Trophoblast cell (in vitro differentiated cells and primary cell): ENCODE results near the gene FRMPD4.

Source experiments
- DNase-seq, 2 donors: peaks; one replicate each; pipeline ENCODE4 v3.0.0-alpha.2; 2016
- H2AFZ ChIP-seq: 2 replicates; pipeline ENCODE4 v1.6.1; 2013; ENCODE audit warnings: low read length, moderate library complexity, mild to moderate bottlenecking; ENCODE audit not compliant: insufficient read depth, poor library complexity
- H2AK5ac ChIP-seq: 2 replicates; pipeline ENCODE4 v1.6.1; 2013; ENCODE audit warnings: mild to moderate bottlenecking, low read length
- H2BK120ac ChIP-seq: 2 replicates; pipeline ENCODE4 v1.6.1; 2013; ENCODE audit warnings: low read length, mild to moderate bottlenecking, moderate library complexity; ENCODE audit not compliant: insufficient read depth, poor library complexity
- H2BK12ac ChIP-seq: 2 replicates; pipeline ENCODE4 v1.6.1; 2013; ENCODE audit warnings: mild to moderate bottlenecking, low read length, moderate library complexity
- H2BK5ac ChIP-seq: 2 replicates; pipeline ENCODE4 v1.6.1; 2013; ENCODE audit warnings: low read length, low read depth, moderate library complexity, mild to moderate bottlenecking; ENCODE audit not compliant: poor library complexity
- H3K14ac ChIP-seq: 2 replicates; pipeline ENCODE4 v1.6.1; 2013; ENCODE audit warnings: mild to moderate bottlenecking, low read length
- H3K18ac ChIP-seq: 2 replicates; pipeline ENCODE4 v1.6.1; 2013; ENCODE audit warnings: mild to moderate bottlenecking, low read length
- H3K23ac ChIP-seq: 2 replicates; pipeline ENCODE4 v1.6.1; 2013; ENCODE audit warnings: low read length
- H3K27ac ChIP-seq: 2 replicates; pipeline ENCODE4 v1.5.1; 2013; ENCODE audit warnings: low read depth, mild to moderate bottlenecking, inconsistent platforms, low read length, moderate library complexity
- H3K27me3 ChIP-seq: 2 replicates; pipeline ENCODE4 v1.6.1; 2013; ENCODE audit warnings: inconsistent platforms, mild to moderate bottlenecking, low read length, moderate library complexity; ENCODE audit not compliant: insufficient read depth
- H3K36me3 ChIP-seq, 2 experiments: 1 replicate in 1 of 2; 2 replicates in 1 of 2; pipeline ENCODE4 v1.6.1; 2013; ENCODE audit warnings: low read length in 2 of 2, mild to moderate bottlenecking in 2 of 2, moderate library complexity in 1 of 2; ENCODE audit not compliant: insufficient read depth in 2 of 2, control insufficient read depth in 1 of 2
- H3K4ac ChIP-seq: 2 replicates; pipeline ENCODE4 v1.6.1; 2013; ENCODE audit warnings: low read depth, mild to moderate bottlenecking, low read length, moderate library complexity
- H3K4me1 ChIP-seq, 2 experiments: 1 replicate in 1 of 2; 2 replicates in 1 of 2; pipeline ENCODE4 v1.6.1; 2013; ENCODE audit warnings: low read length in 2 of 2, mild to moderate bottlenecking in 2 of 2, moderate library complexity in 1 of 2; ENCODE audit not compliant: insufficient read depth in 2 of 2, control insufficient read depth in 1 of 2
- H3K4me2 ChIP-seq: 2 replicates; pipeline ENCODE4 v1.6.1; 2013; ENCODE audit warnings: inconsistent platforms, mild to moderate bottlenecking, low read length, moderate library complexity
- H3K4me3 ChIP-seq: 2 replicates; pipeline ENCODE4 v1.5.1; 2013; ENCODE audit warnings: mild to moderate bottlenecking, low read depth, low read length, inconsistent platforms
- H3K79me1 ChIP-seq: one replicate; pipeline ENCODE4 v1.6.1; 2013; ENCODE audit warnings: low read length
- H3K79me2 ChIP-seq: 2 replicates; pipeline ENCODE4 v1.6.1; 2013; ENCODE audit warnings: low read length, mild to moderate bottlenecking; ENCODE audit not compliant: control insufficient read depth, insufficient read depth, poor library complexity
- H3K9ac ChIP-seq: 2 replicates; pipeline ENCODE4 v1.6.1; 2013; ENCODE audit warnings: mild to moderate bottlenecking, low read length
- H3K9me3 ChIP-seq: 2 replicates; pipeline ENCODE4 v1.6.1; 2013; ENCODE audit warnings: low read depth, mild to moderate bottlenecking, control low read depth, inconsistent platforms, low read length; ENCODE audit not compliant: insufficient read depth
- H4K12ac ChIP-seq: 2 replicates; pipeline ENCODE4 v1.6.1; 2013; ENCODE audit warnings: low read depth, mild to moderate bottlenecking, low read length, moderate library complexity
- H4K8ac ChIP-seq: 2 replicates; pipeline ENCODE4 v1.6.1; 2013; ENCODE audit warnings: low read depth, mild to moderate bottlenecking, low read length, moderate library complexity
- H4K91ac ChIP-seq: one replicate; pipeline ENCODE4 v1.6.1; 2013; ENCODE audit warnings: low read depth, mild to moderate bottlenecking, low read length, moderate library complexity
- WGBS: extraction: QIAGEN DNeasy Blood & Tissue Kit; methylation state at CpG from one replicate; pipeline ENCODE4 v1.1.7; 2013; ENCODE audit warnings: missing lambda C conversion rate; ENCODE audit not compliant: insufficient read length, insufficient coverage; ENCODE audit errors: extremely low coverage; 5-methylcytosine and 5-hydroxymethylcytosine counted together

Gene FRMPD4

DNA sequence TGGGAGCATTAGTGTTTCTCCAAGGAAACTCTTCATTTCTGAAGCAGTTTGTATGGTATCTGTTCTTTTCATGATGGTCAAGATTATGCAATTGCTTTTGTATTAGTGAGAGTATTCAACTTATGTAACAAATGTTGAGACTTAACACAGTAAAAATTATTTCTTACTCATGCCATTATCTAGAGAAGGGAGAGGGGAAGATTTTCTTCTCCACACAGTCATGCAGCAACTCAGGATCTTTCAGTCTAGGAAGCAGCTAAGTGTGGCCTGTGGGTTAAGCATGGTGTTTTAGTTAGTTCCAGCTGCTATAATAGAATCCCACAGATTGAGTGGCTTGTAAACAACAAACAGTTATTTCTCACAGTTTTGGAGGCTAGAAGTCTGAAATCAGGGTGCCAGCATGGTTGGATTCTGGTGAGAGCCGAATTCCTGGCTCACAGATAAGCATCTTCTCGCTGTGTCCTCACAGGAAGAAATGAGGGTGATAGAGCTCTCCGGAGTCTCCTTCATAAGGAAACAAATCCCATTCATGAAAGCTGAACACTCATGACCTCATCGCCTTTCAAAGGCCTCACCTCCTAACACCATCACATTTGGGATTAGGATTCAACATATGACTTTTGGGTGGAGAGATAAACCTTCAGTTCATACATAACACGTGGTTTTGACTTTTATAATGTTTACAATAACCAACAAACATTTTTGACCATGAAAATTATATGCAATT is 101.2 kb downstream of the FRMPD4 start:
- H3K79me1 ChIP-seq, result no peaks in the 10 kb centered on the region
- H3K9me3 ChIP-seq, result no peaks in the 10 kb centered on the region
- no peaks in the 10 kb centered on the region for H3K36me3 ChIP-seq
- no peaks in the 10 kb centered on the region for H3K4me1 ChIP-seq
- H2BK5ac ChIP-seq, result no peak overlapping the region
- no peak overlapping the region for H3K14ac ChIP-seq
- H3K9ac ChIP-seq, result no peak overlapping the region
- no CpG with 5 or more reads among the region's 5 CpGs for WGBS
- H4K12ac ChIP-seq, result no peak overlapping the region
- H2BK12ac ChIP-seq, result no peak overlapping the region
- no peak overlapping the region for H4K91ac ChIP-seq
- no peak overlapping the region for H3K27ac ChIP-seq
- H3K27me3 ChIP-seq, result no peaks in the 10 kb centered on the region
- peak; percentile 33 to 78 for DNase-seq
- H3K79me2 ChIP-seq, result no peaks in the 10 kb centered on the region
- no peak overlapping the region for H3K4me3 ChIP-seq
- no peak overlapping the region for H3K4ac ChIP-seq
- H3K4me2 ChIP-seq, result no peak overlapping the region
- no peak overlapping the region for H2AK5ac ChIP-seq
- H2AFZ ChIP-seq, result no peak overlapping the region
- no peak overlapping the region for H3K18ac ChIP-seq
- no peak overlapping the region for H3K23ac ChIP-seq
- no peak overlapping the region for H4K8ac ChIP-seq
- H2BK120ac ChIP-seq, result no peak overlapping the region

DNA sequence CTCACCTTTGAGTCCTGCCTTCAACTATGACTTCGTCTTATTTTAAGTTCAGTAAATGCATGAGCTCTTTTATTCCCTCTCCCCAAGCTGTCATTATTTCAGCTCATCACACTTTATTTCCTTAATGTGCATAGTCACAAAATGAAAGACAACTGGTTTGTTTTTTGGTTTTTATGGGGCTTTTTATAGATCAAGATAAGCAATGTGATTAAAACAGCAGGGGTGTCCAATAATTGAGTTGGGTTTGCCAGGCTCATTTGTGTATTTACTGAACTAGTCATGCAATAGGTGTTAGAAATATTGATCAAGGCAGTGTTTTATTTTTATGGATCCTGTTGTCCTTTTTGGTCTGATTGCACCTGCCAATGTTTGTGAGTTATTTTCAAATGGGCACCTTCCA is 102.2 kb downstream of the FRMPD4 start:
- Histone ChIP-seq H3K14ac (no peak overlapping the region), H3K79me2 (no peaks in the 10 kb centered on the region), H2BK5ac (no peak overlapping the region), H3K27ac (no peak overlapping the region), H3K27me3 (no peaks in the 10 kb centered on the region), H2AK5ac (no peak overlapping the region), H3K18ac (no peak overlapping the region), H3K23ac (no peak overlapping the region), H2AFZ (no peak overlapping the region), H2BK12ac (no peak overlapping the region), H3K79me1 (no peaks in the 10 kb centered on the region), H4K91ac (no peak overlapping the region), H3K4ac (no peak overlapping the region), H4K12ac (no peak overlapping the region), H3K4me1 (no peaks in the 10 kb centered on the region), H2BK120ac (no peak overlapping the region), H3K9me3 (no peaks in the 10 kb centered on the region), H3K36me3 (no peaks in the 10 kb centered on the region), H3K4me3 (no peak overlapping the region), H3K4me2 (no peak overlapping the region), H4K8ac (no peak overlapping the region), H3K9ac (no peak overlapping the region)
- DNase-seq, result no peak
- no CpG with 5 or more reads among the region's 1 CpG for WGBS

DNA sequence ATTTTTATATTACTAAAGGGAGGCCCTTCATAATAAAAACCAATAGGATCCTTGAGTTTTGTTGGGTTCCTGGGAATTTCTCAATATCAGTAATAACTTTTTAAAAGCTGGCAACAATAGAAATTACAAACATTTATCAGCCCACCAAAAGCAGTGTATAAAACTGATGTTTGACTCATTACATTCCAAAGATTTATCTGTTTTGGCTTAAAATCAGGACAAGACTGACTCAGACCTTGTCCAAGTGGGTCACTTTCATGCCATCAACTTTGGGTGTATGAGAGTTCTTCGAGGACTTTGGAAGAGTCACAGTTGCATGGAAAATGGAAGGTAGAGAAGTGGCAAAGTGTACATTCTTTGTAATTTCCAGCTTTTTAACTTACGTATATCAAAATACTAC is 102.8 kb downstream of the FRMPD4 start:
- Histone ChIP-seq H2BK5ac (no peak overlapping the region), H3K14ac (no peak overlapping the region), H3K9me3 (no peaks in the 10 kb centered on the region), H3K4me3 (no peak overlapping the region), H2BK120ac (no peak overlapping the region), H3K79me1 (no peaks in the 10 kb centered on the region), H3K79me2 (no peaks in the 10 kb centered on the region), H3K36me3 (no peaks in the 10 kb centered on the region), H2BK12ac (no peak overlapping the region), H3K9ac (no peak overlapping the region), H4K12ac (no peak overlapping the region), H4K8ac (no peak overlapping the region), H3K18ac (no peak overlapping the region), H3K27me3 (no peaks in the 10 kb centered on the region), H3K4ac (no peak overlapping the region), H3K27ac (no peak overlapping the region), H4K91ac (no peak overlapping the region), H2AFZ (no peak overlapping the region), H3K23ac (no peak overlapping the region), H3K4me2 (no peak overlapping the region), H3K4me1 (no peaks in the 10 kb centered on the region), H2AK5ac (no peak overlapping the region)
- DNase-seq, result no peak
- no CpG with 5 or more reads among the region's 2 CpGs for WGBS

DNA sequence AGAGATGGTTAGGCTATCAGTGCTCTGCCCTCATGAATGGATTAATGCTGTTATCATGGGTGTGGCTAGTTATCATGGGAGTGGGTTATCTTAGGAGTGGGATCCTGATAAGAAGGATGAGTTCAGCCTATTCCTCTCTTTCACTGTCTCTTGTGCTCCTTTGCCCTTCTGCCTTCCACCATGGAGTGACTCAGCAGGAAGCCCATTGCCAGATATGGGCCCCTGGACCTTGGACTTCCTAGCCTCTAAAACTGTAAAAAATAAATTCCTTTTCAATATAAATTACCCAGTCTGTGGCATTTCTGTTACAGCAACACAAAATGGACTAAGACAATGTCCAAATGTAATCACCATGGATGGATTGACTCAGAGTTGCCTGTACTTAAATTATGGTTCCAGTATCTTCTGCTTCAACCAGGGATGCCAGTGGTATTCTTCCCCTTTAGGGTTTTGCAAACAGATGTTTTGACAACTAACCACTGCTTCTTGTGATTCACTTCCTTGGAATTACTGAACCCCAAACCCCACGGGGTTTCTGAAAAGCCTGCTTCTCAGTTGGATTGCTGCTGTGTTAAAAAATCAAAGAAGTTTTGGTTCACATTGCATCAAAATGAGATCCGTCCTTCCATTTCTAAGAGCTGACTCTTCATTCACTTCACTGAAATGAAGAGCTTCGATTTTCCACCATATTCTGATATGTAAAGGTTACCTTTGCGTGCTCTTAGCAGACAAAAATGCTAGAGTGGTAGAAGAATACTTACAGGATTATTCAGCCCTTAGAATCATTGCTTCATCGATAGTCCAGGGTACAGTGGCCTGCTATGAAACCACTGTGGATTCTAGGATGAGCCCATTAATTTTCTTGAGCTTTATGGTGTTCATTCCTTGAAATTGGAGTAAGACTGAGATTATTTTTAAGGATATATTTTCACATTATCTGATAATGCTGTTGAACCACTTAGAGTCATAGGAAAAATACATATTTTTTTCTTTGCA is 107.7 kb downstream of the FRMPD4 start:
- no CpG with 5 or more reads among the region's 5 CpGs for WGBS

More for the DNA sequence above, 107.7 kb downstream of the FRMPD4 start:
- Histone ChIP-seq H3K4me3 (no peak overlapping the region), H2BK120ac (no peak overlapping the region), H2BK12ac (no peak overlapping the region), H3K9me3 (no peaks in the 10 kb centered on the region), H3K79me1 (no peaks in the 10 kb centered on the region), H2AFZ (no peak overlapping the region), H2BK5ac (no peak overlapping the region), H4K91ac (no peak overlapping the region), H3K27ac (no peak overlapping the region), H4K12ac (no peak overlapping the region), H4K8ac (no peak overlapping the region), H3K4me1 (no peaks in the 10 kb centered on the region), H3K18ac (no peak overlapping the region), H2AK5ac (no peak overlapping the region), H3K36me3 (no peaks in the 10 kb centered on the region), H3K27me3 (no peaks in the 10 kb centered on the region), H3K14ac (no peak overlapping the region), H3K4ac (no peak overlapping the region), H3K9ac (no peak overlapping the region), H3K23ac (no peak overlapping the region), H3K79me2 (no peaks in the 10 kb centered on the region), H3K4me2 (no peak overlapping the region)
- no peak for DNase-seq
